Activated CD8-positive, alpha-beta memory T cell treated with anti-CD3 and anti-CD28 coated beads, Interleukin-2, amount 10 ng/mL, durations not matched to agents 7 days and 5 days (primary cell): Measurements from ENCODE around the gene GPR62. TPM values are rescaled to one million over a fixed set of nuclear protein-coding genes. Genes with fewer than 3 reads are reported as not detected.

Source experiments
- ATAC-seq: fragments of 150-1000 bp; cut with Tn5 transposase; one replicate; pipeline ENCODE4 v1.10.0; 2021; ENCODE audit warnings: moderate library complexity
- CTCF ChIA-PET: fragments of 350-600 bp; sonication (Branson Sonifier 250); formaldehyde crosslinking; loops from one replicate; lab custom pipeline; 2021; ENCODE audit warnings: antibody characterized with exemption; lab: Charles Lee
- DNase-seq: peaks from one replicate; pipeline ENCODE4 v3.0.0-alpha.2; 2020
- H3K27ac Mint-ChIP-seq: one replicate; pipeline ENCODE4 v1.8.0; 2021; ENCODE audit warnings: mild to moderate bottlenecking, mixed read lengths
- H3K27me3 Mint-ChIP-seq: one replicate; pipeline ENCODE4 v1.8.0; 2021; ENCODE audit warnings: mixed read lengths
- H3K36me3 Mint-ChIP-seq: one replicate; pipeline ENCODE4 v1.8.0; 2021; ENCODE audit warnings: mild to moderate bottlenecking, mixed read lengths
- H3K4me1 Mint-ChIP-seq: one replicate; pipeline ENCODE4 v1.8.0; 2021; ENCODE audit warnings: mixed read lengths
- H3K4me3 Mint-ChIP-seq: one replicate; pipeline ENCODE4 v1.8.0; 2021; ENCODE audit warnings: mild to moderate bottlenecking, moderate library complexity, mixed read lengths
- H3K9me3 Mint-ChIP-seq: one replicate; pipeline ENCODE4 v1.8.0; 2022; ENCODE audit warnings: low read depth, mixed read lengths
- total RNA-seq, 2 experiments: library from RNA; stranded (reverse); gene quantifications; one replicate each; pipeline ENCODE4 v1.2.3, GENCODE V29; 2021

The GPR62 gene
- total RNA-seq, 2 experiments from 2014 or later: not detected

GRCh38 chr3:51998774-51999173 is 43.6 kb downstream of the GPR62 start:
- CTCF ChIA-PET: interaction anchor here (1.0 to 1.2 kb wide), 4 partner anchors 56 to 537 kb away, joined by 3 to 4 read pairs (median 4); partner anchors contain the start of gene DUSP7
- H3K27ac Mint-ChIP-seq: no peak overlapping the region
- ATAC-seq (no peak), DNase-seq (no peak)
- H3K4me3 Mint-ChIP-seq: no peak overlapping the region
- no peaks in the 10 kb centered on the region for H3K9me3 Mint-ChIP-seq
- H3K4me1 Mint-ChIP-seq: peaks cover 26% of the 10 kb centered on the region
- H3K36me3 Mint-ChIP-seq: peaks cover 18% of the 10 kb centered on the region
- peaks cover 13% of the 10 kb centered on the region for H3K27me3 Mint-ChIP-seq

- ATAC-seq (no peak), DNase-seq (no peak)
- Mint-ChIP-seq H3K27me3 (peaks cover 13% of the 10 kb centered on the region), H3K27ac (no peak overlapping the region), H3K4me3 (no peak overlapping the region), H3K4me1 (peaks cover 17% of the 10 kb centered on the region), H3K36me3 (peaks cover 8% of the 10 kb centered on the region), H3K9me3 (no peaks in the 10 kb centered on the region)
- CTCF ChIA-PET: interaction anchor here (2.4 to 7.3 kb wide), 7 partner anchors 16 to 221 kb away, joined by 8 to 107 read pairs (median 16); partner anchors contain the start of gene DUSP7
These were observed 44.7 kb downstream of the GPR62 start for GRCh38 chr3:51999846-52000245.

- peaks cover 13% of the 10 kb centered on the region for H3K27me3 Mint-ChIP-seq
- H3K4me3 Mint-ChIP-seq: no peak overlapping the region
- H3K9me3 Mint-ChIP-seq: no peaks in the 10 kb centered on the region
- peak; percentile 98 for ATAC-seq
- H3K4me1 Mint-ChIP-seq: peaks cover 14% of the 10 kb centered on the region
- no peak overlapping the region for H3K27ac Mint-ChIP-seq
- H3K36me3 Mint-ChIP-seq: no peaks in the 10 kb centered on the region
- DNase-seq: peak; percentile 91
- CTCF ChIA-PET: interaction anchor here (0.6 to 7.3 kb wide), 48 partner anchors 8 to 446 kb away, joined by 3 to 107 read pairs (median 4); partner anchors contain the start of genes ABHD14A, ABHD14B, ACY1 and ALAS1
These were observed 46.3 kb downstream of the GPR62 start for GRCh38 chr3:52001443-52001974.

- peaks cover 6% of the 10 kb centered on the region for H3K27me3 Mint-ChIP-seq
- H3K36me3 Mint-ChIP-seq: no peaks in the 10 kb centered on the region
- H3K4me3 Mint-ChIP-seq: no peak overlapping the region
- H3K9me3 Mint-ChIP-seq: no peaks in the 10 kb centered on the region
- CTCF ChIA-PET: interaction anchor here (0.7 to 7.3 kb wide), 11 partner anchors 19 to 148 kb away, joined by 3 to 107 read pairs (median 11); partner anchors contain the start of genes ABHD14A, ABHD14B, ACY1 and DUSP7
- no peak for ATAC-seq
- DNase-seq: no peak
- peaks cover 11% of the 10 kb centered on the region for H3K4me1 Mint-ChIP-seq
- no peak overlapping the region for H3K27ac Mint-ChIP-seq
These were observed 47.6 kb downstream of the GPR62 start for GRCh38 chr3:52002748-52003147.

GRCh38 chr3:52004163-52004787 is 49.1 kb downstream of the GPR62 start:
- Mint-ChIP-seq H3K27ac (no peak overlapping the region), H3K4me3 (no peak overlapping the region), H3K36me3 (no peaks in the 10 kb centered on the region), H3K9me3 (no peaks in the 10 kb centered on the region), H3K4me1 (peaks cover 11% of the 10 kb centered on the region), H3K27me3 (peaks cover 4% of the 10 kb centered on the region)
- DNase-seq: no peak
- CTCF ChIA-PET: interaction anchor here (1.1 to 7.3 kb wide), 7 partner anchors 9 to 138 kb away, joined by 3 to 107 read pairs (median 3); partner anchors contain the start of genes DUSP7 and RPL29
- no peak for ATAC-seq

- no peaks in the 10 kb centered on the region for H3K27me3 Mint-ChIP-seq
- no peak overlapping the region for H3K27ac Mint-ChIP-seq
- peaks cover 11% of the 10 kb centered on the region for H3K4me1 Mint-ChIP-seq
- ATAC-seq (no peak), DNase-seq (no peak)
- H3K4me3 Mint-ChIP-seq: no peak overlapping the region
- H3K9me3 Mint-ChIP-seq: no peaks in the 10 kb centered on the region
- CTCF ChIA-PET: interaction anchor here (1.1 to 7.3 kb wide), 6 partner anchors 13 to 138 kb away, joined by 3 to 107 read pairs (median 50); partner anchors contain the start of gene DUSP7
- H3K36me3 Mint-ChIP-seq: no peaks in the 10 kb centered on the region
These were observed 49.8 kb downstream of the GPR62 start for GRCh38 chr3:52004906-52005395.

GRCh38 chr3:52005571-52005986 is 50.4 kb downstream of the GPR62 start:
- H3K36me3 Mint-ChIP-seq: no peaks in the 10 kb centered on the region
- ATAC-seq: no peak
- no peak overlapping the region for H3K27ac Mint-ChIP-seq
- peaks cover 11% of the 10 kb centered on the region for H3K4me1 Mint-ChIP-seq
- no peaks in the 10 kb centered on the region for H3K9me3 Mint-ChIP-seq
- H3K27me3 Mint-ChIP-seq: no peaks in the 10 kb centered on the region
- H3K4me3 Mint-ChIP-seq: no peak overlapping the region
- CTCF ChIA-PET: interaction anchor here (1.6 to 7.3 kb wide), 4 partner anchors 50 to 137 kb away, joined by 3 to 107 read pairs (median 102); partner anchors contain the start of gene DUSP7
- no peak for DNase-seq

GRCh38 chr3:52006017-52006819 is 51.0 kb downstream of the GPR62 start:
- H3K27ac Mint-ChIP-seq: no peak overlapping the region
- ATAC-seq: no peak

GRCh38 chr3:52006820-52007133 is 51.6 kb downstream of the GPR62 start:
- H3K9me3 Mint-ChIP-seq: no peaks in the 10 kb centered on the region
- no peak for DNase-seq
- H3K4me3 Mint-ChIP-seq: no peak overlapping the region
- H3K36me3 Mint-ChIP-seq: no peaks in the 10 kb centered on the region
- CTCF ChIA-PET: interaction anchor here (0.9 to 7.3 kb wide), 2 partner anchors 33 to 136 kb away, joined by 3 to 107 read pairs; partner anchors contain the start of gene ABHD14B
- H3K4me1 Mint-ChIP-seq: peaks cover 6% of the 10 kb centered on the region
- H3K27ac Mint-ChIP-seq: no peak overlapping the region
- no peak for ATAC-seq
- no peaks in the 10 kb centered on the region for H3K27me3 Mint-ChIP-seq

More at GRCh38 chr3:52006017-52006819, 51.0 kb downstream of the GPR62 start:
- H3K4me3 Mint-ChIP-seq: no peak overlapping the region
- peaks cover 11% of the 10 kb centered on the region for H3K4me1 Mint-ChIP-seq
- CTCF ChIA-PET: interaction anchor here (1.6 to 7.3 kb wide), 4 partner anchors 49 to 136 kb away, joined by 3 to 107 read pairs (median 102); partner anchors contain the start of gene DUSP7
- H3K27me3 Mint-ChIP-seq: no peaks in the 10 kb centered on the region
- DNase-seq: no peak
- H3K36me3 Mint-ChIP-seq: no peaks in the 10 kb centered on the region
- no peaks in the 10 kb centered on the region for H3K9me3 Mint-ChIP-seq

Other genes with a start within 250 kb of the GPR62 start
- under 1 TPM; 0.52 to 0.55 TPM for gene GRM2, start 248.3 kb upstream of the GPR62 start, total RNA-seq
- not detected for gene IQCF6, start 176.1 kb upstream of the GPR62 start, total RNA-seq
- gene IQCF2, start 93.8 kb upstream of the GPR62 start, total RNA-seq: not detected
- gene IQCF5, start 79.8 kb upstream of the GPR62 start, total RNA-seq: not detected
- not detected for gene IQCF1, start 52.0 kb upstream of the GPR62 start, total RNA-seq
- 10 to 100 TPM; 25.4 to 38.0 TPM for gene RRP9, start 13.5 kb upstream of the GPR62 start, total RNA-seq
- gene PARP3, start 13.0 kb upstream of the GPR62 start, total RNA-seq: 10 to 100 TPM; 15.8 to 19.0 TPM
- gene PCBP4, start 12.1 kb downstream of the GPR62 start, total RNA-seq: 10 to 100 TPM; 11.4 to 21.1 TPM
- 10 to 100 TPM; 36.2 to 36.7 TPM for gene ABHD14B, start 18.7 kb downstream of the GPR62 start, total RNA-seq
- 10 to 100 TPM; 11.8 to 13.7 TPM for gene ABHD14A, start 19.7 kb downstream of the GPR62 start, total RNA-seq
- gene ACY1, start 28.2 kb downstream of the GPR62 start, total RNA-seq: 10 to 100 TPM; 18.1 to 21.3 TPM
- 1,000 to 10,000 TPM; 1,042 to 1,060 TPM for gene RPL29, start 40.5 kb downstream of the GPR62 start, total RNA-seq
- gene DUSP7, start 101.2 kb downstream of the GPR62 start, total RNA-seq: 10 to 100 TPM; 24.2 to 29.3 TPM
- gene POC1A, start 199.0 kb downstream of the GPR62 start, total RNA-seq: 10 to 100 TPM; 29.3 to 29.5 TPM
- 10 to 100 TPM; 61.3 to 84.2 TPM for gene ALAS1, start 242.8 kb downstream of the GPR62 start, total RNA-seq